Vein endothelial cell (primary cell): ENCODE results near the gene MRPS5. TPM values are rescaled to one million over a fixed set of nuclear protein-coding genes. Genes with fewer than 3 reads are reported as not detected.

Source experiments
- total RNA-seq: library from RNA; depleted of rRNA; stranded (reverse); fragments of >200 nt; gene quantifications from 2 replicates; pipeline ENCODE4 v1.2.3, GENCODE V29; 2012

Gene MRPS5
- total RNA-seq = 34.3 and 34.5 TPM in 2 replicates

GRCh38 chr2:95121407-95122196, at the start of gene MRPS5:
TSS of gene MRPS5 (minus strand) at chr2:95121808. CDS start at chr2:95121791, 17 bp downstream.

GRCh38 chr2:95165371-95166064, 43.9 kb upstream of the MRPS5 start, which contains the start of gene ZNF2:
TSS of gene ZNF2 (plus strand) at chr2:95165809. CDS start at chr2:95176227, 10,418 bp downstream.

GRCh38 chr2:95159690-95160449, 38.3 kb upstream of the MRPS5 start, which contains the start of gene ZNF514:
TSS of gene ZNF514 (minus strand) at chr2:95159848. CDS start at chr2:95153253, 6,595 bp downstream.

Other genes with a start within 250 kb of the MRPS5 start
- gene MAL, start 96.1 kb downstream of the MRPS5 start, total RNA-seq = not detected in 2 replicates
- 8.8 and 9.8 TPM in 2 replicates for gene ZNF514, start 38.0 kb upstream of the MRPS5 start, total RNA-seq
- 5.9 and 6.1 TPM in 2 replicates for gene ZNF2, start 44.0 kb upstream of the MRPS5 start, total RNA-seq
- gene ZNF892, start 85.7 kb upstream of the MRPS5 start, total RNA-seq = 6.5 and 8.4 TPM in 2 replicates
- gene PROM2, start 152.6 kb upstream of the MRPS5 start, total RNA-seq = 0.57 TPM in 1 of 2 replicates, not detected in the other
- 0.33 and 0.48 TPM in 2 replicates for gene KCNIP3, start 175.5 kb upstream of the MRPS5 start, total RNA-seq